NK-92 (cell line): ENCODE measurements around the gene CD248.

ENCODE experiments used
- DNase-seq: peaks from one replicate; lab custom pipeline; 2025; ENCODE audit not compliant: unreplicated experiment; lab: John Stamatoyannopoulos, UW

The CD248 gene

GRCh38 chr11:66341502-66342126, 24.8 kb upstream of the CD248 start:
- DNase-seq = no peak

- no peak for DNase-seq
Measured at GRCh38 chr11:66340596-66341501, 24.0 kb upstream of the CD248 start.

- no peak for DNase-seq
Measured at GRCh38 chr11:66339686-66340483, 23.0 kb upstream of the CD248 start.

- no peak for DNase-seq
Measured at GRCh38 chr11:66339162-66339675, 22.4 kb upstream of the CD248 start.

DNA sequence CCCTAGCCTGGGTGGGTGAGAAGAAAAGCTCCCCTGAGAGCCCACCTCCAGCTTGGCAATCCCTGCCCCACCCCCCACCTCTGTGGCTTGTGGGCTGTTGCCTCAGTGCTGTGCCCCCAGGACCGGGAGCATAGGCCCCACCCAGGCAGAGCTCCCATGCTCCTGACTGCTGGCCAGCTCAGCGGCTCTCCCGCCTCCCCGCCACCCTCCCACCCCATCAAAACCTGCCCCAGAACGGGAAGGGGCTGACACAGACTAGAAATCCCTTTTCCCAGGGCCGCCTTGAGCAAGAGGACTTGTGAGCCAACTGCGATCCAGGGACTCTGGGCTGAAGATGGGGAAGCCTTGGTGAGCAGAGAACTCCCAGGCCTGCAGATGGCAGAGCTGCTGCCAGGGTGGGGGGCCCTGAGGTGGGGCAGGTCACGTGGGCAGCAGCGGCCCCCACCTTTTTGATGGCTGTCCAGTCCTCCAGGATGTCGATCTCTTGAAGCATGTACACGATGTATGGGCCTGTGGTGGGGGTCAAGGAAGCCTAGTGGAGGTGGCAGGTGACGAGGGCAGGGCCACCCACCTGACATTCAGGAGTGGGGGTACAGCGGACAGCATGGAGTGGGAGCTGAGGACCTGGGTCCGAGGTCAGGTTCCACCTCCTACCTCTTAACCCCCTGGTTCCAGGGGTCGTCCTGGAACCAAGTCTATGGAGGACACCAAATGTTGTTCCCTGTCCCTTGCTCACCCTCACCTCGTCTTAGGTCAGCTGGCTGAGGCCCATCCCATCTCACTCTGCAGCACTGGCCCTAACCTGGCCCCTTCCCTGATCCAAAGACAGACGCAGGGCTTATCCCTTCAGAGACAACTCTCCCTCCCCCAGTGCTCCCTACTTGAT, 21.7 kb upstream of the CD248 start:
- no peak for DNase-seq

DNA sequence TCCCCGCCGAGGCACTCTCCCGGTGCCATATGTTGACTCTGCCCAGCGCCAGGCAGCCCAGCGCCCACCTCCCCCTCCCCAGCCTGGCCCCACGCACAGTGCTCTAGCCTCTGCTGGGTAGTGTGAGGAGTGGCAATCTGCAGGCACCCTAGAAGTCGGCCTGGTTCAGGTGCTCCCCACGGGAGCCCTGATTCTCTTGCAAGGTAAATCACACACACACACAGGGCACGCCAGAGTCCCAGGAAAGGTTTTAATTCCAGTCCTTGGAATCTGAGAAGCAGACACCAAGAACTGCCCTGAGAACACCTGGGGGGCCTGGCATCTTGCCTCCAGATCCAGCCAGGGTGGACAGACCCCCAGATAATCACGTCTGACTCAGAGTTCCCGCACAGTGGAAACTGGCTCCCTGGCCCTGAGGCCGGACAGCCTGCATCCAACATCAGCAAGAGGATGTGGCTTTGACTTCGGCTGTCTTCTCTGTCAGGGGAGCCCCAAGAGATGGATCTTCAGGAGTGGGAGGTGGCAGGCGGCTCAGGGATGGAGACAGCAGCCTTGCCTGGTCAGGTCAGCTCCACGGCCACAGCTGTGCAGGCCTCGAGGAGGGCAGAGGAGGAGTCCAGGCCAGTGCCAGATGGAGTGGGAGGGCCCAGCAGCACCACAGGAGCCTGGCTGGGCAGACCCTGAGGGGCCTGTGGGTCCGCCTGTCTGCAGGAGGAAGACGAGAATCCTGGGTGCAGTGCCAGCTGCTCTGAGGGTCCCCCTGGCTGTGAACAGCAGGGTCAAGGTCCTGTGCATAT, 20.5 kb upstream of the CD248 start:
- no peak for DNase-seq

DNA sequence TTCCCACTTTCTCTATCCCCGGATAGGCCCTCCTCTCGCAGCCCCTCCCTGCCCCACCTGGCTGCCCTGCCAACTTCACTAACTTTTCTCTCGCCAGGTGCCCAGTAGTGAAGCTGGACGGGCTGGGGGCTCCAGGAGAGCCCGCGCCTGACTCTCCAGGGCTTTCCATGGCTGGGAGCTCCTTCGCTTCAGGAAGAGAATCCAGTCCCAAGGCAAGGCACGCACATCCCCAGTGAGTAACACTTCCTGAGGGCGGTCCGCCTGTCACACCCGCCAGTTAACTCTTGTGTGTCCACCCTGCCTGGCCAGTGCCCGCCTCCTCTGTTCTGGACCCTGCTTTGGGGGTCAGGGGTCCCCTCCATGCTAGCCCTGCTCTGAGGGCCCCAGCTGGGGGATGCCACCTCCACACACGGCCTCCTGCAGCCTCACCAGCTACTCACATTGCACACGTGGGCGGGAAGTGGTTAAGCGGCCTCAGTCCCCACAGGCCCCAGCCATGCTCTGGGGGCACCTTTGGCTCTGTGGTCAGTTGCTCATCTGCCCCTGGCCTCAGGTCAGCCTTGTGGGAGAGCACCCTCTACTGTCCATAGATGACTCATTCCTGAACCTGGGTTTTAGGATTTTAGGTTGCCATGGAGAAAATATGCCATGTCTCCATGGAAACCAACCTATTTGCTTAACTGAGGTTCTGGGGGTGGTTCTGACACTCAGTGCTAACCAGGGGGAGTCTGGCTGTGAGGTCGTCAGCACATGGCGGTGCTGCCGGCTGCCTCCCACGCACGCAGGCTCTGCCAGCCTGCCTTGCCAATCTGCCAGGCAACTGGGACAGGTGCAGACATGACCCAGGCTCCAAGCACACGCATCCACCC, 19.6 kb upstream of the CD248 start, which contains the start of gene RIN1:
TSS of gene RIN1 (minus strand) at position 201 of the 869 bp plus-strand sequence. CDS start at position 169, 32 bp downstream.
- DNase-seq = no peak

DNA sequence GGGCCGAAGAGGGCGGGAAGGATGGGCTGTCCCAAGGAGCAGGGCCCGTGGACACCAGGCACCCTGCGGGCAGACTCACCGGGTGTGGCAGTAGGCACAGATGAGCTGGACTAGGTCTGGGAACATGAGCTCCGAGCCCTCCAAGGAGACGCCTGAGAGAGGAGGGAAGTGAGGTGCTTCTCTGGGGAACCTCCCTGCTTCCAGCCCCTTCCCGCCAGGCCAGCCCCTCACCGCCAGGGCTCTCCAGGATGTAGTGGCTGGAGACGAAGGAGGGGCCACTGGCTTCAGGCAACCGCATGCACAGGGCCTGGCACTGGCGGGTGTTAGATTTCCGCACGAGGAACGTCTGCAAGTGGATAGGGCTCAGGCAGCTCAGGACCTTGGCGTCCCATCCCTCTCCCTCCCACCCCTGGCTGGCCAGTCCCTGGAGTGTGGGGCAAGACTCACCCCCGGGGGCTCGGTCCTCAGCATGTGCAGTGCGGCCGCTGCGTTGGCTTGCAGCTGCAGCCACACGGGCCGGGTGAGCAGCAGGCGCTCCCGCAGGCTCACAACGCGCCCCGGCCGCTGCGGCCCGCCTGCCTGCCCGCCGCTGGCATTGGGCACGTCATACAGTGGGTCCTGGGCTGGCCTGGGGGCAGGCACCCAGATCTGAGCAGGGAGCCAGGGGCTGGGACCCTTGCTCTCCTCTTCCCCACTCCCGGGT, 18.8 kb upstream of the CD248 start:
- DNase-seq = no peak

DNA sequence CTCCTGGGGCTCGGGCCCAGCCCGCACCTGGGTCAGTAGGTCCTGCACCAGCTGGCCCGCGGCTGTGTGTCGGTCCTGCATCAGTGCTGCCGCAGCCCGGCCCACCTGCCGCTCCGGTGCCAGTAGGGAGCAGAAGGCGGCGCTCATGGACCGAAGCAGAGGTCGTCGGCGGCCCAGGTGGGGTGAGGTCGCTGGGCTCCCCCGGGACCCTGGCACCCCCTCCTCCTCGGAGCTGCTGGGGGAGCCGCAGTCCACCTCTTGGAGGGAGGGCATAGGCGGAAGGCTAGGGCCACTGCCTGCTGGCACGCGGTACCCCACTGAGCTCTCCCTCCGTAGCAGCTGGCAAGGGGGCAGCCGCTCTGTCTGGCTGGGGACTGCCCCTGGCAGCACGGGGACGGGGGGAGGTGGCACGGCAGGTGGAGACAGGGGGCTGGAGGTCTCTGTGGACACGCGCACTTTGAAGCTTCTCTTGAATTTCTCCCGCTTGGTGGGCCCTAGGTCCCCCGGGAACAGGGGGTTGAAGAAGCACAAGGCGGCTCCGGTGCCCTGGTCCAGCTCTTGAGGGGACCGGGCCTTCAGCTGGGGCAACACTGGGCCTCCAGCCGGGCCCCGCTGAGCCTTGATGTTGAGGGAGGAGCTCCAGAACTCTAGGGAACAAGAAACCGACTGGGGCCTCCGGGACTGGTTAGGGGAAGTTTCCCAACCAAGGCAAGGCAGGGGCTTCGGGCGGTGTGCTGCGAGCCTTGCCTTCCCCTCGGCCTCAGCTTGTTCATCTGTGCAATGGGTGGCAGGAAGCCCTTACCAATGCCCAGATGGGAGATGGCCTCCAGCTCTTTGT, 18.0 kb upstream of the CD248 start:
- no peak for DNase-seq

DNA sequence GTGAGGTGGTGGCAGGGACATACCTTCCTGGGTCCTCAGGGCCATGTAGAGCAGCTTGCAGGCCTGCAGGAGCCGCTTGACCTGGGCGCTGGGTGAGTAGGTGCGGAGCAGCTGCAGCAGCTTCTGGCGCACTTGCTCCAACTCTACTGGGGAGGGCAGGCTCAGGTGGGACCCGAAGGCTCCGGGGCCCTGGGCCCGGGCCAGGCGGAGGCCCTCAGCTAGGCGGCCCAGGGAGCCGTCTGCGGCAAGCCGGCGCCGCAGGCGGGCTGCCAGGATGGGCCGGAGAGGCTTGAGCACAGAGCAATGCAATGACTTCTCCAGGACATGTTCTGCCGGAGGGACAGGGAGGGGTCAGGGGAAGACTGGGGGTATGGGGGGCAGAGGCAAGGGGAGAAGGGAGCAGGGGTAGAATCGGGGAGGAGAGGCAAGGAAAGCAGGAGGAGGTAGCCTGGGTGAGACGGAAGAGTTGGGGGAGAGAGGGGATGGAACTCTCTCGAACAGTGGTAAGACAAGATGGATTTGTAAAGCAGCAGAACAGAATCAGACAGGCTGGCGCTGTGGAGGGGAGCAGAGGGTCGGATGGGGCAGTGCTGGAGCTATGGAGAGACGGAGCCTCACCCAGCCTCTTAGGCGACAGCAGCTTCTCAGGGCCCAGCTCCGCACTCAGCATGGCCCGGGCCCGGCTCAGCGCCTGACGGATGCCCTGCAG, 17.2 kb upstream of the CD248 start:
- DNase-seq = no peak

- no peak for DNase-seq
Measured at GRCh38 chr11:66333220-66333877, 16.5 kb upstream of the CD248 start.

DNA sequence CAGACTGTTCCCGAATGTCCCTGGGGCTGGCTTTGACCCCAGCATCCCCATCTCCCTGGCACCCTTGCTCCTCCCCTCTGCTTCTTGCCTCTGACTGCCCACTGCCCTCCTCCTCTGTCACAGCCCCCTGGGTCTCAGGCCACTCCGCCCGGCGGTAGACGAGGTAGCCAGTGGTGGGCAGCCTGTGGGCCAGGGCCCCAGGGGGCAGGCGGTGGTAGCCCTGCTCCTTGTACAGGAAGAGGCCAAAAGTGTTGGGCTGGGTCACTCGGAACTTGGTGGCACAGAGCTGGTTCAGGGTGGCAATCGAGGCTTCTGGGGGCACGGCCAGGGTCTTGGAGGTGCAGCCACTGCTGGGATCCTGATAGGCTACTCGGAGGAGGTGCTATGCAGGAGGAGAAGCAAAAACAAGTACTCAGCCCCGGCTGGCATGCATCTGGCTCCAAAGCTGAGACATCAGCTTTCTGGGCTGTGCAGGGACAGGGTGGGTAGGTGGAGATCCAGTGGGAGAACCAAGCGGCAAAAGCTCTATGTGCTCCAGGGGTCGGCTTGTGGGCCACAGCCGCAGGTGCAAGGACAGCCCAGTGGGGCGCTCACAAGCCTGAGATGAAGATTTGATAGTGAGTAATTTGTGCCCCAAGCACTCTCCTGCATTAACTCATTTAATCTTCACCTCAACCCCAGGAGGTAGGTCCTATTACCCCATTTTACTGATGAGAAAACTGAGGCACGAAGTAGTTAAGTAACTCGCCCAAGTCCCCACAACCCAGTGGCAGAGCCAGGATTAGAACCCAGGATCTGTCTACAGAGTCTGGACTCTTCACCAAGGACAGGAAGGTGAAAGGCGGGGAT, 15.8 kb upstream of the CD248 start:
- no peak for DNase-seq

- DNase-seq = no peak
Measured at GRCh38 chr11:66331542-66332370, 14.9 kb upstream of the CD248 start.

DNA sequence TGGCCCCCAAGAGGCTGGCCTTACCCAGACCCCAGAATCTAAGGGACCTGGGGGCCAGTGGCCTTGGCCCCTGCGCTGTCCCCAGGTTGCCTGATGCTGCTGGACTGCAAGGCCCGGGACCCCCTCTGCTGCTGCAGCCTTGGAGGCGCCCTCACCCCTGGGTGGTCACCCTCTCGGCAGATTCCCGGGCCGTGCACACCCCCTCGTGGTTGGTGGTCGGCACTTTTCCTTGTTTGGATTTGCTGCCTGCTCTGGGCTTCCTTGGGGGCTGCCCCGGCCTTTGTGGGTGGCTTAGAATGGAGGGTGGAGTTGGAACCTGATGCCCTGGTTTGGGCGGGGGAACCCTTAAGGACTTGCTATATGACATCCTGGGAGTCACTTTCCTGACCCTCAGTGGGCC, 14.1 kb upstream of the CD248 start:
- DNase-seq = no peak
